GM19452 (cell line): Measurements from ENCODE around the gene RIBC1.
"Not testable (repeated sequence)": the region's sequence is repeated elsewhere in the genome, so short reads cannot be mapped to it uniquely, and the experiment has no call there.

ENCODE experiments used
- ATAC-seq: cut with Tn5 transposase; IDR thresholded peaks from one replicate; pipeline ENCODE4 v1.9.1; 2021; ENCODE audit not compliant: unreplicated experiment

The RIBC1 gene

DNA sequence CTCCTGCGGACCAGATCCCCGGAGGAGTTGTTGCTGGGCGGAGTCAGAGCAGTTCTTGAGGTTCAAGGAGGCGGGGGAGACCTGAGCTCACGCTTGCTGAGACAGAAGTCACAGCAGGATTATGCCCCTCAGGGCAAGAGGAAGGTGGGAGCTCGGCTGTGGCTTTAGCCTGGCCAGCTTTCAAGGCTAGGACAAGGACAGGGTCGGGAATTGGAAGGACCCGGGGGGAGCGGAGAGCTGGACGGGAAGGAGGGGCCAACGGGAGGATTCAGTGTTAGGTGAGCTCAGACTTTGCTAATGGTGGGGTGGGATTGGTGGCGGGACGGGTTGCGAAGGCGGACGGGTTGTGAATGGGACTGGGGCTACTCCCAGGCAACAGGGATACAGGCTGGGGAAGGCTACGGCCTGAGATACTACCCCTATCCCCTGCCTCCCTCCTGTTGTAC, at the start of gene RIBC1:
TSS of gene RIBC1 (plus strand) at position 13 of the 446 bp plus-strand sequence. CDS start 3,404 bp downstream, outside the sequence.
- ATAC-seq, result no peak

DNA sequence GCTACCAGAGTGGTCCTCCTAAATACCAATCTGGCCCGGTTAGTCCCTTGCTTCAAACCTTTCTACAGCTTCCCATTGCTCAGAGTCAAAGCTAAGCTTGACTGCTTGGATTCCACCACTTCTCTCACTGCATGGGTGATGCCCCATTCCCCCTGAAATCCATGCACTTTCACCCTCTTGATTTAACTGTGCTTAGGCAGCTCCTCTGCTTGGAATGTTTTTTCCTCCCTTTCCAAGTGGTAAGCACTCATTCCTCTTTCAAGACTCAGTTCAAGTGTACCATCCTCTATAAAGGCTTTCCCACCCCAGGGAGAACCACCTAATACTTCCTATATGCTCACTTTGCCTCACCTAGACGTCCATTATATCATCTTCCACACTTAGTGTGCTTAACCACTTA, 49.4 kb upstream of the RIBC1 start:
- ATAC-seq, result no peak

DNA sequence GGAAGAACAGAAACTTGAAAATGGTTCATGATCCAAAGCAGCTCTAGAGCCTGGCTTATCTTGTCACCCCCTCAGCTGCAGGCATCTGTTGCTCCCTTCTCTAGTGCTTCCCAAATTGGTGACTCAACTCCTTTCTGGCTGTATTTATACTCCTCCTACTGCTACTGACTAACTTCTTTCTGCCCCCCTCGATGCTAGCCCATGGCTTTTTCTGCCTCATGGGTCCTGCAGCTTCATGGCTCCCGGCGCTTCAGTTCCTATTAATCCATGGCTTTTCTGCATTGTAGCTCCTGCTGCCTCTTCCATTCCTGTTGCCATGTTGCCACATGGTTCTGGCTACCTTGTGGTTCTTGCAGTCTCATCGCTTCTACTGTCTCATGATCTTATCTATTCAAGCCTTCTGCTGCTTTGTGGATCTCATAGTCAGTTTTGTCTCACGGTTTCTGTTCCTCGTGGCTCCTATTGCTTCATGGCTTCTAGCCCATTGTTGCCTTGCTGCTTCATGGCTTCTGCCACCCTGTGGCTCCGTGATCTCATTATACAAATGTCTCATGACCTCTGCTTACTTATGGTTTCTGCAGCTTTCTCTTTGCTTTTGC, 48.4 kb upstream of the RIBC1 start:
- no peak for ATAC-seq

DNA sequence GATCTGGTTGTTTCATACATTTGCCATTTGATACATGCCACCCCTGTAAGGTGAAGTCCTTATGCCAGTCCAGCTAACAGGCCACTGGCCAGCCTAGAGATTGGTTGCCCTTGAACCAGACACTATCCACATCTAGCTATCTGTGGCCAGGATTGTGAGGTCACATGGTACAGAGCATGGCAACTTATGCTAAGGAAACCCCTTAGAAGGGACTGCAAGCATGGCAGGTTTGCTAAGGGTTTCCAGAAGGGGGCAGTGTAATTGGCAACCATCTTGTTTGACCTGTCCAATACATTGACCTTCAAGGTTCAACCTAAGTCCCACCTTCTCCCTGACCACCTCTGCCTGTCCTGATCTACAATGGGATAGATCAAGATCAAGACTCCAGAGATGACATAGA, 47.8 kb upstream of the RIBC1 start:
- ATAC-seq, result no peak

DNA sequence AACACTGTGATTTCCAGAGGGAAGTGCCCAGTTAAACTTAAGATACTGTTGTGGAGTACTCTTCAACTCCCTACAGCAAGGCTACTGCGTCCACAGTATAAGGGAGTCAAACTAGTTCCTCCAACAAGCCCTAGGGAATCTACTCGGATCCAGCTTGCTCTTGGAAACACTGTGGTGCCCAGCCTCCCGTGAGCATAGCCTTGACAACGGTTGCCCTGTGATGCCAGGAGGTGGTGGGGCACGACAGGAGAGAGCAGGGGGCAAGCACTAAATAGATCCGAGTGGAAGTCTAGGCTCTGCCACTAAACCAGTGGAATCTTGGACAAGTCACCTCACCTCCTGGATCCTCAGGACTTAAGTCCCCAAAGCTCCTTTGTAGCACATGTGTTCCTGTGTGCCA, 45.8 kb upstream of the RIBC1 start:
- no peak for ATAC-seq

DNA sequence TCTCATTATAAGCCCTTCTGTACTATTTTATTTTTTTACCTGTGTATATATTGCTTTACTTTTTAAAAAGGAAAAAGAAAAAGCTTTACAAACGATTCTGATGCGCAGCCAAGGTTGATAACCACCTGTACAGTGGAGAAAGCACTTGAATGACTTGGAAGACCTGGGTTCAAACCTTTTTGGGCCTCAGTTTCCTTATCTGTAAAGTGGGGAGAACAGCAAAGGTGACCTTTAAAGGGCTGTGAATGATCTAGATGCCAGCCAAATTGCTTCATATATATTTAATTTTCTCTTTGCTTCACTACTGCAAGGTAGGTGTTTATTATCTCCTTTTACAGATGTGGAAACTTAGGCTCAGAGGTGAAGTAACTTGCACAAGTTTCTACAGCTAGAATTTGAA, 45.2 kb upstream of the RIBC1 start:
- no peak for ATAC-seq

DNA sequence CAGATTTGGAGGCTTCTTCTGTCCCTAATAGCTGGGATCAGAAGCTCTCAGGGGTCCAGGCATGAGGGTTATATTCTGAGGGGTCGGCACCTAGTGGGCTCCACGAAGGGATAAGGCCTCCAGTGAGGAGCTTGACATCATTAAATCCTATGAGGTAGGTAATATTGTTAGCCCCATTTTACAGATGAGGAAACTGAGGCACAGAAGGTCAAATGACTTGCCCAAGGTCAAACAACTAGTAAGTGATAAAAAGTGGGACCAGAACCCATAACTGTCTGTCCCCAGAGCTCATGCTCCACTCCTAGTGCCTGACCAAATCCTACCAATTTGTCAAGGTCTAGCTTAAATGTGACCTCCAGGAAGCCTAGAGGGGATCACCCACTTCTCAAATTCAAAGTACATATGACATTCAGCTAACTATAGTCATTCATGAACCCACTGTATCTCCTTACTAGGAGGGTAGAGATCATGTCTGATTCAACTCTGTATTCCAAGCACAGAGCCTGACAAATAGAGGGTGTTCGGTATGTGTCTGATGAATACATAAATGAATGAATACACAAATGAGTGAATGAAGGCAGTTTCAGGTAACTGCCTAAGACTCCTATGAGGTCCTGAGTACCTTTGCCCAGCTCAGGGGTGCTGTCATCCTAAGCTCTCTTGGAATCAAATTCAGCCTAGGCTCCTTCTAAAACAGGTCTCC, 43.5 kb upstream of the RIBC1 start:
- ATAC-seq, result no peak

DNA sequence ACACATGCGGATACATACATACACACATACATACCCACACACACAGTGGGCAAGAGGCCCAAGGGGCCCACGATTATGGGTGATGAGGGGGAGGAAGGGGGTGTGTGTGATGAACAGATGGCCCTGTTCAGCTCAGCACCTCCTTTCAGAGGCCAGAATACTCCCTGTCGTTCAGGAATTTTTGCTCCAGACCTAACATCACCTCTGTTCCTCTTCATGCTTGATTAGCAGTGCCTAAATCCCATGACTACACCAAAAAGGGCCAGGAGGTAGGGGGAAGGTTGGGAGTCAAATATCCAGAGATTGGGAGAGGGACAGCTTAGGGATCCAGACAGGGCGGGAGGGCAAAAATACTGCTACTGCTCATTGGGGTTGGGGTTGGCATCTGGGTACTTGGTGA, 42.9 kb upstream of the RIBC1 start:
- no peak for ATAC-seq

DNA sequence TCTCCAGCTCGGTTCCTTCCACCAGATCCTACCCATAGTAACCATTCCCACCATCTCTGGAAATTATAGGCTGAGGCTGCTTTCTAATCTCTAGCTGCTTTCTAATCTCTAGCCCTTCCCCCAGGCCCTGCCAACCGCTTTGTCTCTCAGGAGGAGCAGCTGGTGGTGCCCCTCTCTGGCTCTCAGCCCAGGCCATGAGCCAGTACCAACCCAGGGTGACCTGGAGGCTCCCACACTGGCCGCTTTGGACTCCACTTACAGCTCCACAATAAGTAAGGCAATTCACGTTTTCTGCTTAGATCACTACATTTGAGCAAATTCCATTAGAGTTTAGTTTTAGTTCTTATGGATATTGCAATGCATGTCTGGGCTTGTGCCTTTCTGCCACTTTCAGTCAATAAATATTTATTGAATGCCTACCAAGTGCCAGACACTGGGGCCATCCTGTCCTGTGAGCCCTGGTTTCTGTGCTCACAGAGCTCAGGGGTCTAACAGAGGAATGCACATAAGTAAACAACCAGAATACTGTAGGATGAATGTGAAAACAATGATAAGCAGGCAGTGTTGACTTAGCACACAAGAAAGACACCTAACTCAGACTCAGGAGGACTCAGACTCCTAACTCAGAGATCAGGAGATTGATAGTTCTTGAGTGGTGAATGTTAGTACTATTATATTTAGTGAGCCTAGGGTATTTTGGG, 39.1 kb upstream of the RIBC1 start:
- ATAC-seq, result no peak

DNA sequence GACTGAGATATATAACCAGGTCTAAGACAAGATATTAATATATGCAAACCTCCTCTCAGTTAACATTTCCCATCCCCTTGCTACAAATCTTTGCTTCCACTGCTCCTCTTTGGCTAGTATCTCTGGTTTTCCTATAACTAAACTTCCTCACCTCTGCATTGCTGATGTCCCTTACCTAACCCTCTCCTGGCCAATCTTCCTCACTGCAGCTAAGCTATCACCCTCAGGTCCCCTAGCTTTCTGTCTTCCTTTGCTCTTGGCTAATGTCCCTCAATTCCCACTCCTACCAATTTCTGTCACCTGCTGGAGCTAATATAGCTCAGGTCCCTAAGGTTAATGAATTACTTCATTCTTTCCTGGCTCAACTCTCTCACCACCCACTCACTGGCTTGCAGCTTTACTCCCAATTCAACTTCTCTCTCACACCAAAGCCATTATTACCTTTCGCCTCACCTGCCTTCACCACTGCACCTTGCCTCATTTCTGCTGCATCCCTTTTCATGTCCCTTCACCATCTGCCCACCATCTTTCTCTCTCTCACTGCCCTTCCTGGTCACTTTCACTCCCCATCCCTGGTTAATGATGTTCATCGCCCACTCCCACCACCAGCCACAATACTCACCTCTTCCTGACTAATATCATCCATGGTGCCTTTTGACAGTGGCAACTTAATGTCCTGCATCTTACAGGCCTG, 26.9 kb upstream of the RIBC1 start:
- ATAC-seq, result no peak

DNA sequence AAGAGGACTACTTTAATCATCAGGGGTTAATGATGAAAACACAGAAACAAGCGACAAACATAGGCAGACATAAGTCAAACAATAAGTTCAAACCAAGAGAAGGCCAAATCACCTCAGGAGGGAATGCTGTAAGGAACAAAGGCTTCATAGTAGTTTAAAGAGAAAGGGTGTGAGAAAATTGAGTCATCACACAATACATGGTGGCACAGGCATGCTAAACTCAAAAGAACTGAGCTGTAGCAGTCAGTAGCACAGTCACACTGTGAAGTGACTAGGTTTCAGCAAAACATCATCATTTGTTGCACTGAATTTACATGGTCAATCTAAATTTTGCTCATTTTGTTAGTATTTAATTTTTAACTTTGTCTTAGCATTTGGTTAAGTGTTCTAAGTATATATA, 24.5 kb upstream of the RIBC1 start:
- no peak for ATAC-seq

DNA sequence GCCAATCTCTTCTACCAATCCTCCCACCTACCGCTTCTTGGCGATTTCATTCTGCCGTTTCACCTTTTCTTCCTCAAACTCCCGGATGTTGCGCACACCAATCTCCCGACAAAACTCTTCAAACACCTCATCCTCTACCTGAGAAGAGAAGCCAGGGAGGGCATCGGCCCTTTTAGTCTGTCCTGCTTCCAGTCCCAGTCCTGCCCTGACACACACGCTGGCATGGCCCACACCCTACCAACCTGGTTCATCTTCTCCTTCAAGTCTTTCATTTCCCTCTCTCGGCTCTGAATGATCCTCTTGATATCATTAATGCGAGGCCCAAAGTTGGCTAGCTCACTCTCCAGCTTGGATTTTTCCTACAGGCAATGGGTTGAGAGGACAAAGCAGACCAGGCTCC, 19.1 kb upstream of the RIBC1 start:
- ATAC-seq, result no peak

DNA sequence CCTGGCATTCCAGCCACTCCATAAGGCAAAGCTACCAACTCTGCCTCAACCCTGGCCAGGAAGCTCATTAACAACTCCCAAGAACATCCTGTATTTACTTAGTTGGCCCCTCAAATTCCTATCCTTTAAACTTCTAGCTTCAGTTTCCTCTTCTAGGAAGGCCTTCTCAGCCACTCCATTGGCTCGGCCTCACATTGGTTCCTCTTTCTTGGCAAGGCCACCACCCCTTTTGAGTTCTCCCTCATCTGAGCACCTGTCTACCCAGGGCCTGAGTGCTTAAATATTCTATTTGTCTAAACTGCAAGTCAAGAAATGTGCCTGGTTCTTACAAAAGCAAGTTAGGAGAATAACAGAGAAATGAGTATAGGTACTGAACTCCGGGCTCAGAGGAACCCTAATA, 10.2 kb upstream of the RIBC1 start:
- ATAC-seq, result no peak

DNA sequence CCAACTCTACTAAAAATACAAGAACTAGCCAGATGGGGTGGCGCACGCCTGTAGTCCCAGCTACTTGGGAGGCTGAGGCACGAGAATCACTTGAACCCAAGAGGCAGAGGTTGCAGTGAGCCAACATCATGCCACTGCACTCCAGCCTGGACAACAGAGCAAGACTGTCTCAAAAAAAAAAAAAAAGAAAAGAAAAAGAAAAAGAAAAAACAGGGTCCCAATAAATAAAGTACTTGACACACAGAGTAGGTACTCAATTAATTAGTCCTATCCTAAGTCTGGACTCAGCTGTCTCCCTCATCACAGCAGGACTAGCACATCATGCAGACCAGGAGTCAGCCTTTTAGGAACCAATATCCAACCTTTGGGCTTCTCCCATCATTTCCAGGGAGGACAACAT, 2.3 kb upstream of the RIBC1 start:
- ATAC-seq, result not testable (repeated sequence)

DNA sequence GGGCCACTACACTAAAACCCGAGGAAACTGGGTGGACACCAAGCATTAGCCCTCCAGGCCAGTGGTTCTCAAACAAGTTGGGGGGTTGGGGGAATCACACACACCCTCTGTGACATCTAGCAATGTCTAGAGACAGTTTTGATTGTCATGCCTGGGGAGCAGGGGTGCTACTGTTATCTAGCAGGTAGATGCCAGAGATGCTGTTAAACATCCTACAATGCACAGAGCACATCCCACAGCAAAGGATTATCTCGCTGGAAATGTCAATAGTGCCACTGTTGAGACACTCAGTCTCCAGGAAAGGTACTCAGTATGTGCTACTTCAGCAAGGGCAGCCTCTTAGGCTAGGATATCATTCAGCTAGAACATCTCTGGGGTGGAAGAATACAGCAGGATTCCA, 1.5 kb upstream of the RIBC1 start:
- no peak for ATAC-seq

DNA sequence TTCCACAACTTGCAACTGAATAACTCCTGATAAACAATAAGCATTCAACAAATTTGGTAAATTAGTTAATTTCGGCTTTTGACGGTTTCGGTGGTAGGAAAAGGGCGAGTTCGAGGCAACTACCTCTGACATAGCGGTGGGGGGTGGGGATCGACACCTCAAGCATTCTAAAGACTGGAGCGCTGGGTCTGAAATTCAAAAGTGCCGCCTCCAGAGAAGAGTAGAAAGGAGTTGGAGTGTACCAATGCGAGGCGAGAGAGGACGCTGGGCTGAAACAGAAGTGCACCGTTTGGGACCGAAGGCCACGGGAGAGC, 944 bp upstream of the RIBC1 start:
- ATAC-seq, result peak; percentile 10

DNA sequence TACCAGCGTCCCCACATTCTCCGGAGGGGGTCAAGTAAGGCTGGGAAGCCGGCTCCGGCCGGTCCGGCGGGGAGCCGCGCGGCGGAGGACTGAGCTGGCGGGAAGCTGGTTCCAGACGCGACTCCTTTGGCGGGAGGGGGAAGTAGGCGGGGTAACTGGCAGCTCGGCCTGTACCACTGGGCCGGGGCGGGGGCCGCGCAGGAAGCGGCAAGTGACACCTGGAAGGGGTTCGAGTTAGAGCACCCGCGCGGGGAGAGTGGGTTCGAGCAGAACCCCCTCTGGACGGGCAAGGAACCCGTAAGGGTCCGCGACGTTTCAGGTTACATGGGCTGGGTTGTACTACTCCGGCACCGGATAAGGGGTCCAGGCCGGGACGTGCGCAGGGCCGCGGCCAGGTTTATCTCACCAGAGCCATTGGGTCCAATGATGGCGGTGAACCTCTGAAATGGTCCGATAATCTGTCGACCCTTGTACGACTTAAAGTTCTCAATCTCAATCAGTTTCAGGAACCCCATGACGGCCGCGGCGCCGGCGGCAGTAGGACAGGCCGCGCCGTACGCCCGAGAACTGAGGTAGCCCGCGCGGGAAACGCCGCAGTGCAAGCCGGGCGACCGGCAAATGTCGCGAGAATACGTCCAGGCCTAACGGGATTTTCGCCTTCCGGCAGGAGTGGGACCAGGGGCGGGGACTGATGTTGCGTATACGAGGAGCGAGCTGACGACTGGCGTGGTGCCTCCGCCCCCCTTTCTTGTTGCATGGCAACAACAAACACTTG, 400 bp upstream of the RIBC1 start, which contains the start of gene SMC1A:
TSS of gene SMC1A (minus strand) at position 569 of the 775 bp plus-strand sequence. CDS start at position 515, 54 bp downstream.
- ATAC-seq, result peak; percentile 92

DNA sequence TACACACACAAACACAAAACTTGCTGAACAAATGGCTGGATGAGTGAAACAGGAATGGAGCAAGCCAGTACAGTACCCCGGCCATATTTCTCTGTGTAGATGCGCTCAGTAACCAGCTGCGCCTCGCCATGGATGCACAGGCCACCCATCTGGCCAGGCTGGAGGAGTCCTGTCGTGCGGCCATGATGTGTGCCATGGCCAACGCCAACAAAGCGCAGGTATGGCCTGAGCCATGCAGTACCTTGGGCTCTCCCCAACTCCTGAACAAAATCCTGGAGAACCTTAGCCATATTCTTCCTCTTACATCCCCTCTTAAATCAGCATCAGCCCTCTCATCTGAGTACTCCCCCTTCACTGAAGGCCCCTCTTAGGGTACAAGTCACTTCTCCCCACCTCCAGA, 7.1 kb downstream of the RIBC1 start:
- no peak for ATAC-seq

DNA sequence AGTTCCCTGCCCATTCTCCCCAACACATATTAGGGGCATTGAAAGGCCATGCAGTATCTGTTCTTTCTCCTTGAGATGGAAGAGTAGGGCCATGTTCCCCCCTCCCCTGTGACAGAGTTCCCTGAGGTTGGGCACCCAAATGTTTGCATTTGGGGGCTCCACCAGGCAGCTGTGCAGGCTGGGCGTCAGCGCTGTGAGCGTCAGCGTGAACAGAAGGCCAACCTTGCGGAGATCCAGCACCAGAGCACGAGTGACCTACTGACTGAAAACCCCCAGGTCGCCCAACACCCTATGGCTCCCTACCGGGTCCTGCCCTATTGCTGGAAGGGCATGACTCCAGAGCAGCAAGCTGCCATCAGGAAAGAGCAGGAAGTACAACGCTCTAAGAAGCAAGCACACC, 7.6 kb downstream of the RIBC1 start:
- ATAC-seq, result no peak

DNA sequence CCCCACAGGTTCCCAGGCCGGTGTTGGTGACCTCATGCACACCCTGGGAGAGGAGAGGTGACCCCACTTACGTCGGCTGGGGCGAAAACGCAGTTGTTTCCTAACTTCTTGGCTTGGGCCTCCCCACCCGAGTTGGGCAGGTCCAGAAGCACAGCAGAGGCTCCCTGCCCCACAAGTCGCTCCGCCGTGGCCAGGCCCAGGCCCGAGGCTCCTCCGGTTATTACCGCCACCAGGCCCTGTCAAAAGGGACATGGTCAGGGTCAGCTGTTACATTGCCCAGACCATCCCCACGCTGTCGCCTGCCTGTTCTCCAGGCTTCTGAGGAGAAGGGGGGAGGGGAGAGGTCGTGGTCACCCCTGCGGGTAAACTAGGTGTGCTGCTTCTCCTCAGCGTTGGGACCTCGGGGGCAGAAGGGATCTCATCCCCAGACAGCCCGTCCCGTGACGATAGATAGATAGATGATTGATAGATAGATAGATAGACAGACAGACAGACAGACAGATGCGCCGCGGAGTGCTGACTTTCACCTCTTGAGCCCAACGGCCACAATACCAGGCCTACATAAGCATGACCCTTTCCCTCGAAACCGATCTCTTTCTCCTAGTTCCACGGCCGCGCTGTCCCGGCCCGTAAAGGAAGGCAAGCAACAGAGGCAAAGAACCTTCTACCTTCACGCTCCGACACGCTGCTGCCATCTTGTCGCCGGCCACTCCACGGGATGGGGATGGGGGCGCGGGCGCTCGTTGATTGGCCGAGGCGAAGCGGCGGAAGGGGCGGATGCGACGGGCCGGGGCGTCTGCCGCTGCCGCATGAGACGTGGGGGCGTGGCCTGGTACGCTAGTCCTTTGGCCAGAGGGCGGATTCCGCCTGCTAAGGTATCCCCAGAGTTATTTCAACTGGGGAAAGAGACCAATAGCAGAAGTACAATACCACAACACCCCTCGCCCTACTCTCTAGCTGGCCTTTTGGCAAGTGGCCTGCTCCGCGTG, 11.3 kb downstream of the RIBC1 start, which contains the start of gene HSD17B10:
TSS of gene HSD17B10 (minus strand) at position 720 of the 989 bp plus-strand sequence. CDS start at position 695, 25 bp downstream.
- ATAC-seq, result peak; percentile 97
